ENCODE measurements around the gene ADGB.
"Not testable (repeated sequence)": the region's sequence is repeated elsewhere in the genome, so short reads cannot be mapped to it uniquely, and the experiment has no call there.

The ADGB gene

GRCh38 chr6:146840216-146840615 is 241.4 kb downstream of the ADGB start:
- H3K4me3 ChIP-seq (ENCODE audit: low read depth, low read length), result no peak overlapping the region
- TF ChIP-seq CTCF (IDR thresholded peaks at IDR 0.05; ENCODE audit: low read depth, low read length, missing control alignments), result no peak
- DNase-seq (ENCODE audit: low read depth), result no peak

- H3K4me3 ChIP-seq (ENCODE audit: low read depth, low read length), result no peak overlapping the region
- no peak for DNase-seq (ENCODE audit: low read depth)
- TF ChIP-seq CTCF (IDR thresholded peaks at IDR 0.05; ENCODE audit: low read depth, low read length, missing control alignments), result no peak
Observed at GRCh38 chr6:146840641-146841040, 241.9 kb downstream of the ADGB start.

GRCh38 chr6:146847426-146847825 is 248.7 kb downstream of the ADGB start:
- no peak for TF ChIP-seq CTCF (IDR thresholded peaks at IDR 0.05; ENCODE audit: low read depth, low read length, missing control alignments)
- H3K4me3 ChIP-seq (ENCODE audit: low read depth, low read length), result no peak overlapping the region
- no peak for DNase-seq (ENCODE audit: low read depth)

- no peak overlapping the region for H3K4me3 ChIP-seq (ENCODE audit: low read depth, low read length)
- DNase-seq (ENCODE audit: low read depth), result no peak
- TF ChIP-seq CTCF (IDR thresholded peaks at IDR 0.05; ENCODE audit: low read depth, low read length, missing control alignments), result no peak
Observed at GRCh38 chr6:146850238-146850896, 251.6 kb downstream of the ADGB start.

GRCh38 chr6:146850981-146851380 is 252.2 kb downstream of the ADGB start:
- no peak for DNase-seq (ENCODE audit: low read depth)
- TF ChIP-seq CTCF (IDR thresholded peaks at IDR 0.05; ENCODE audit: low read depth, low read length, missing control alignments), result no peak
- H3K4me3 ChIP-seq (ENCODE audit: low read depth, low read length), result no peak overlapping the region

- no peak overlapping the region for H3K4me3 ChIP-seq (ENCODE audit: low read depth, low read length)
- DNase-seq (ENCODE audit: low read depth), result no peak
- TF ChIP-seq CTCF (IDR thresholded peaks at IDR 0.05; ENCODE audit: low read depth, low read length, missing control alignments), result no peak
Observed at GRCh38 chr6:146851837-146852236, 253.1 kb downstream of the ADGB start.

- not testable (repeated sequence) for H3K4me3 ChIP-seq (ENCODE audit: low read depth, low read length); DNase-seq (ENCODE audit: low read depth)
Observed at GRCh38 chr6:146854521-146855255, 255.9 kb downstream of the ADGB start.
